Fibroblast of lung (primary cell): ENCODE data around the gene SMIM5. TPM values are rescaled to one million over a fixed set of nuclear protein-coding genes. Genes with fewer than 3 reads are reported as not detected.
A peak's percentile ranks its signal among the peaks of the same experiment; 100 is the strongest.

Experiments
- DNase-seq, 2 donors: peaks; one replicate each; pipeline versions ENCODE4 v3.0.0 to v3.0.0-alpha.2; 2010; ENCODE audit warnings: low read depth in 2 of 2
- H2AFZ ChIP-seq: 2 replicates; pipeline ENCODE4 v1.5.1; 2012; ENCODE audit warnings: low read length, control low read depth, inconsistent platforms
- H3K27ac ChIP-seq: 2 replicates; pipeline ENCODE4 v1.5.1; 2011; ENCODE audit warnings: low read length, control low read depth; ENCODE audit not compliant: insufficient read depth
- H3K27me3 ChIP-seq: 2 replicates; pipeline ENCODE4 v1.5.1; 2011; ENCODE audit warnings: mild to moderate bottlenecking, low read length; ENCODE audit not compliant: control insufficient read depth, insufficient read depth
- H3K36me3 ChIP-seq: 2 replicates; pipeline ENCODE4 v1.5.1; 2011; ENCODE audit warnings: low read length; ENCODE audit not compliant: control insufficient read depth, insufficient read depth
- H3K4me1 ChIP-seq: 2 replicates; pipeline ENCODE4 v1.5.1; 2011; ENCODE audit warnings: low read length; ENCODE audit not compliant: control insufficient read depth, insufficient read depth; ENCODE audit errors: extremely low read depth
- H3K4me2 ChIP-seq: 2 replicates; pipeline ENCODE4 v1.5.1; 2011; ENCODE audit warnings: low read length, control low read depth; ENCODE audit not compliant: insufficient read depth; ENCODE audit errors: extremely low read depth
- H3K4me3 ChIP-seq, 4 experiments: fragments of 200-600 bp in 1 of 4; sonication (generic) in 1 of 4; replicated peaks in 1 of 4; 2 replicates each; pipeline ENCODE4 v1.5.1; 2011 to 2016; ENCODE audit warnings: low read length in 4 of 4, low read depth in 3 of 4, mild to moderate bottlenecking in 3 of 4, control low read depth in 2 of 4, inconsistent platforms in 1 of 4, mixed read lengths in 1 of 4; ENCODE audit not compliant: insufficient read depth in 1 of 4; ENCODE audit errors: control extremely low read depth in 1 of 4
- H3K79me2 ChIP-seq: 2 replicates; pipeline ENCODE4 v1.5.1; 2012; ENCODE audit warnings: mild to moderate bottlenecking, low read length, inconsistent platforms; ENCODE audit not compliant: control insufficient read depth, insufficient read depth
- H3K9ac ChIP-seq: 2 replicates; pipeline ENCODE4 v1.5.1; 2011; ENCODE audit warnings: mild to moderate bottlenecking, low read length, control low read depth; ENCODE audit not compliant: insufficient read depth
- H3K9me3 ChIP-seq: 2 replicates; pipeline ENCODE4 v1.5.1; 2012; ENCODE audit warnings: low read depth, low read length; ENCODE audit not compliant: control insufficient read depth, insufficient read depth
- H4K20me1 ChIP-seq: 2 replicates; pipeline ENCODE4 v1.5.1; 2011; ENCODE audit warnings: low read length; ENCODE audit not compliant: control insufficient read depth, insufficient read depth; ENCODE audit errors: extremely low read depth
- EZH2 ChIP-seq: IDR thresholded peaks from 2 replicates; pipeline ENCODE4 v1.5.1; 2012; ENCODE audit warnings: low read length, control low read depth, mild to moderate bottlenecking; ENCODE audit errors: missing control alignments
- polyA plus RNA-seq, 2 donors: library from polyadenylated mRNA; depleted of rRNA in 1 of 2; stranded (reverse) in 1 of 2; unstranded in 1 of 2; fragments of >200 nt; gene quantifications; 2 replicates each; pipeline ENCODE4 v1.2.1, GENCODE V29; 2011 to 2012; ENCODE audit warnings: missing spikeins in 1 of 2
- total RNA-seq: library from RNA; depleted of rRNA; stranded (reverse); fragments of >200 nt; gene quantifications from 2 replicates; pipeline ENCODE4 v1.2.1, GENCODE V29; 2014
- TF ChIP-seq, protein P1 (sequence below), 2 donors: IDR thresholded peaks in 1 of 2; conservative IDR thresholded peaks in 1 of 2; 1 replicate in 1 of 2; 2 replicates in 1 of 2; pipeline ENCODE4 v1.5.1; 2011 to 2012; ENCODE audit warnings: low read length in 2 of 2, control low read depth in 1 of 2, inconsistent platforms in 1 of 2, low read depth in 1 of 2, mild to moderate bottlenecking in 1 of 2

SMIM5 gene
- total and polyA plus RNA-seq, 2 donors (not counting 1 experiment from before 2014, with no cell fraction given), result 0.05 to 0.17 TPM

DNA sequence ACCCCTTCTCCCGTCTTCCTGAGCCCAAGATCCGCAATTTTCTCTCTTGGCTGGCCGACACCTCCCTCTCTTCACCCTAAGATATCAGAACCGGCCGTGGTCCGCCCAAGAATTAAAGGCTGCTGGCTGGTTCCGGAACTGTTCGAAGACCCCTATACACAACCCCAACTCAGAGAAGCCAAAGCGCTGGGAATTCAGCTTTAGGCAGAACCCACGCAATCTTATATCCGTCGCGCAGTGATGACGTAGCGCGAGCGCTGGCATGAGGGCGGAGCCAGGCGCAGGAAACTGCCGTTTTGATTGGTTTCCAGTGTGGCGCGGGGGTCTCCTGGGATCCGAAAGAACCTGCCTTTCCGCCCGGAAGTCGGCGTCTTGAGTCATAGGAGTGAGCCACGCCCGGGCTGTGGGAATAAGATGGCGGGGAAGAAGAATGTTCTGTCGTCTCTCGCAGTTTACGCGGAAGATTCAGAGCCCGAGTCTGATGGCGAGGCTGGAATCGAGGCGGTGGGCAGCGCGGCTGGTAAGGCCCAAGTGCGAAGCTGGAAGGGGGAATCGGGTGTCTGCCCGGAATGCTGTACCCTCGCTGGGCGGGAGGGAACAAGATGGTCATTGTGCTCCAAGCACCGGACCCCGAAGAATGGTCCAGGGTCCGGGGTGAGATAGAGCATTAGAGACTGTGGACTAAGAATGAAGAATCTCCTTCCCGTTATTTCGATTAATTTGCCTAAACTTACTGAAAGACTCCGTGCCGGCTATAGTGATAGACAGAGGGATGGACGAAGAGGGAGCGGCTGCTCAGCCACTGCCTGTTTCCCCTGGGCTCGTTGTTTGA lies 33.9 kb downstream of the SMIM5 start, which contains the start of the genes RECQL5 and SAP30BP:
Gene RECQL5 (minus strand): TSS at position 196 of the 832 bp plus-strand sequence. CDS start 597 bp downstream, outside the sequence.
Gene SAP30BP (plus strand): TSS at position 380 of the 832 bp plus-strand sequence. CDS start 35 bp downstream, at position 415.
- H3K4me1 ChIP-seq, result peaks cover 8% of the 10 kb centered on the region
- peak within 1 kb of the TSS; percentile 72 to 100 (median 99) for H3K4me3 ChIP-seq
- peaks cover 3% of the 10 kb centered on the region for H4K20me1 ChIP-seq
- TF ChIP-seq, protein P1, sequence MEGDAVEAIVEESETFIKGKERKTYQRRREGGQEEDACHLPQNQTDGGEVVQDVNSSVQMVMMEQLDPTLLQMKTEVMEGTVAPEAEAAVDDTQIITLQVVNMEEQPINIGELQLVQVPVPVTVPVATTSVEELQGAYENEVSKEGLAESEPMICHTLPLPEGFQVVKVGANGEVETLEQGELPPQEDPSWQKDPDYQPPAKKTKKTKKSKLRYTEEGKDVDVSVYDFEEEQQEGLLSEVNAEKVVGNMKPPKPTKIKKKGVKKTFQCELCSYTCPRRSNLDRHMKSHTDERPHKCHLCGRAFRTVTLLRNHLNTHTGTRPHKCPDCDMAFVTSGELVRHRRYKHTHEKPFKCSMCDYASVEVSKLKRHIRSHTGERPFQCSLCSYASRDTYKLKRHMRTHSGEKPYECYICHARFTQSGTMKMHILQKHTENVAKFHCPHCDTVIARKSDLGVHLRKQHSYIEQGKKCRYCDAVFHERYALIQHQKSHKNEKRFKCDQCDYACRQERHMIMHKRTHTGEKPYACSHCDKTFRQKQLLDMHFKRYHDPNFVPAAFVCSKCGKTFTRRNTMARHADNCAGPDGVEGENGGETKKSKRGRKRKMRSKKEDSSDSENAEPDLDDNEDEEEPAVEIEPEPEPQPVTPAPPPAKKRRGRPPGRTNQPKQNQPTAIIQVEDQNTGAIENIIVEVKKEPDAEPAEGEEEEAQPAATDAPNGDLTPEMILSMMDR (conservative IDR thresholded peaks at IDR 0.05 in 1 of 2, IDR thresholded peaks at IDR 0.05 in 1 of 2; ENCODE audit: low read depth in 1 of 2, low read length in 2 of 2), result no peak
- TF ChIP-seq EZH2, result no peak
- peak within 1 kb of the TSS; percentile 94 for H3K9ac ChIP-seq
- peaks cover 15% of the 10 kb centered on the region for H3K36me3 ChIP-seq
- peaks cover 55% of the 10 kb centered on the region for H3K79me2 ChIP-seq
- H3K27me3 ChIP-seq, result no peaks in the 10 kb centered on the region
- H3K27ac ChIP-seq, result peak within 1 kb of the TSS; percentile 99
- peak within 1 kb of the TSS; percentile 96 for H3K4me2 ChIP-seq
- H2AFZ ChIP-seq, result peak within 1 kb of the TSS; percentile 82
- DNase-seq, result peak; percentile 97 to 99
- no peaks in the 10 kb centered on the region for H3K9me3 ChIP-seq

DNA sequence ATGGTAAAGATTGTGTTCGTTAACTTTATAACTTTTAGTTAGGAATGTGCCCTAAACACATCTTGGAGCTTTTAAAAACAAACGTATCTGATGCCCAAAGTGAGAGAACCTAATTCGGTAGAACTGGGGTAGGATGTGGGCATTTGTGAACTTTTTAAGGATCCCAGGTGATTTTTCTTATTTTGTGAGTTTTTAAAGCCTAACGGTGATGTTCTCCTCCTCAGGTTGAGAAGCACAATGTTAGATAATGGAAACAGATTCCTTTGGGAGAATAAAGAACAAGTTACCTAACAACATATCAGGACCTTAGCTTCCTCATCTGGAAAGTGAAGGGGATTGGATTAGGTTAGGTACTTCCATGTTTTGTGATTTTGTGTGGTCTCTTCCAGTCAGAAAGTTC lies 34.6 kb downstream of the SMIM5 start:
- DNase-seq, result no peak
- peaks cover 8% of the 10 kb centered on the region for H3K4me1 ChIP-seq
- no peaks in the 10 kb centered on the region for H3K9me3 ChIP-seq
- peak overlapping the region; percentile 99 for H3K27ac ChIP-seq
- H3K36me3 ChIP-seq, result peaks cover 12% of the 10 kb centered on the region
- no peaks in the 10 kb centered on the region for H3K27me3 ChIP-seq
- no peak overlapping the region for H2AFZ ChIP-seq
- peak overlapping the region; percentile 94 for H3K9ac ChIP-seq
- peak overlapping the region; percentile 96 for H3K4me2 ChIP-seq
- TF ChIP-seq, protein P1 (conservative IDR thresholded peaks at IDR 0.05 in 1 of 2, IDR thresholded peaks at IDR 0.05 in 1 of 2; ENCODE audit: low read depth in 1 of 2, low read length in 2 of 2), result no peak
- no peak for TF ChIP-seq EZH2
- H4K20me1 ChIP-seq, result peaks cover 3% of the 10 kb centered on the region
- H3K4me3 ChIP-seq, result peak overlapping the region; percentile 72 to 100 (median 99)
- H3K79me2 ChIP-seq, result peaks cover 56% of the 10 kb centered on the region

DNA sequence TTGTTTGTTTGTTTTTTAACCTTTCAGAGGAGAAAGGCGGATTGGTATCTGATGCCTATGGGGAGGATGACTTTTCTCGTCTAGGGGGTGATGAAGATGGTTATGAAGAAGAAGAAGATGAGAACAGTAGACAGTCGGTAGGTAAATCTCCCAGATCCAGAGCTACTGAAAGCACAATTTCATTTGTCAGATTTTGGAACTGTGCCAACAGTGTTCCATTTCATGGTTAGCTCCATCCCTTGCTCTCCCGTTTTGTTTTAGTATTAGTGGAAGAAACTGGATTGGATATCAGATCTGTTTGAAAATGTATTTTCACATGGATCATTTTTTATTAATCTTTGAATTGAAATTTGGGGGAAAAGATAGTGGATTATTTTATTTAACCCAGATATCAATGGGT lies 35.3 kb downstream of the SMIM5 start:
- H3K9ac ChIP-seq, result no peak overlapping the region
- H3K79me2 ChIP-seq, result peaks cover 56% of the 10 kb centered on the region
- no peak for DNase-seq
- peaks cover 11% of the 10 kb centered on the region for H3K36me3 ChIP-seq
- no peak overlapping the region for H2AFZ ChIP-seq
- H3K27ac ChIP-seq, result no peak overlapping the region
- H3K27me3 ChIP-seq, result no peaks in the 10 kb centered on the region
- peak overlapping the region; percentile 96 for H3K4me2 ChIP-seq
- H3K4me3 ChIP-seq, result peak overlapping the region; percentile 72 to 100 (median 99)
- H4K20me1 ChIP-seq, result peaks cover 3% of the 10 kb centered on the region
- TF ChIP-seq, protein P1 (conservative IDR thresholded peaks at IDR 0.05 in 1 of 2, IDR thresholded peaks at IDR 0.05 in 1 of 2; ENCODE audit: low read depth in 1 of 2, low read length in 2 of 2), result no peak
- no peak for TF ChIP-seq EZH2
- H3K4me1 ChIP-seq, result peaks cover 8% of the 10 kb centered on the region
- H3K9me3 ChIP-seq, result no peaks in the 10 kb centered on the region
